Common myeloid progenitor, CD34-positive (primary cell): Measurements from ENCODE around the gene SYNJ2.

ENCODE experiments used
- CTCF ChIA-PET: fragments of 350-600 bp; sonication (Branson Sonifier 250); formaldehyde crosslinking; loops from one replicate; lab custom pipeline; 2021; ENCODE audit warnings: antibody characterized with exemption; lab: Charles Lee
- POLR2A ChIA-PET: fragments of 350-600 bp; sonication (Branson Sonifier 250); formaldehyde crosslinking; loops from one replicate; lab custom pipeline; 2021; ENCODE audit warnings: antibody characterized with exemption; lab: Charles Lee
- DNase-seq, 3 donors: peaks; one replicate each; pipeline versions ENCODE4 v3.0.0 to v3.0.0-alpha.2; 2013
- H3K27ac ChIP-seq, 2 experiments: 1 replicate in 1 of 2; 2 replicates in 1 of 2; pipeline ENCODE4 v1.7.0; 2013; ENCODE audit warnings: inconsistent platforms in 2 of 2, low read length in 2 of 2, mild to moderate bottlenecking in 2 of 2, low read depth in 1 of 2, moderate library complexity in 1 of 2; ENCODE audit not compliant: severe bottlenecking in 2 of 2, insufficient read depth in 1 of 2, poor library complexity in 1 of 2
- H3K27me3 ChIP-seq, 5 experiments: replicated peaks in 2 of 5; 1 replicate in 3 of 5; 2 replicates in 2 of 5; pipeline versions ENCODE4 v1.6.1 to v1.7.0; 2013; ENCODE audit warnings: low read length in 4 of 5, mild to moderate bottlenecking in 2 of 5, moderate library complexity in 2 of 5, inconsistent platforms in 1 of 5; ENCODE audit not compliant: insufficient read depth in 5 of 5, control insufficient read depth in 4 of 5
- H3K36me3 ChIP-seq, 4 experiments: 1 replicate in 2 of 4; 2 replicates in 2 of 4; pipeline versions ENCODE4 v1.6.1 to v1.7.0; 2013; ENCODE audit warnings: low read length in 3 of 4, control low read depth in 1 of 4, mild to moderate bottlenecking in 1 of 4; ENCODE audit not compliant: control insufficient read depth in 4 of 4, insufficient read depth in 4 of 4
- H3K4me1 ChIP-seq, 4 experiments: 1 replicate in 3 of 4; 2 replicates in 1 of 4; pipeline versions ENCODE4 v1.6.1 to v1.7.1; 2013; ENCODE audit warnings: low read length in 3 of 4, mild to moderate bottlenecking in 3 of 4, control low read depth in 1 of 4, inconsistent platforms in 1 of 4, moderate library complexity in 1 of 4; ENCODE audit not compliant: control insufficient read depth in 4 of 4, insufficient read depth in 4 of 4; ENCODE audit errors: control extremely low read depth in 1 of 4
- H3K4me3 ChIP-seq, 7 experiments: 1 replicate in 4 of 7; 2 replicates in 3 of 7; pipeline versions ENCODE4 v1.5.1 to v1.7.0; 2013; ENCODE audit warnings: mild to moderate bottlenecking in 7 of 7, low read length in 6 of 7, moderate library complexity in 6 of 7, inconsistent platforms in 2 of 7, low read depth in 2 of 7, control low read depth in 1 of 7; ENCODE audit not compliant: insufficient read depth in 4 of 7, control insufficient read depth in 1 of 7; ENCODE audit errors: extremely low read depth in 1 of 7
- H3K9me3 ChIP-seq, 5 experiments: 1 replicate in 4 of 5; 2 replicates in 1 of 5; pipeline versions ENCODE4 v1.6.1 to v1.7.1; 2013; ENCODE audit warnings: low read length in 4 of 5, mild to moderate bottlenecking in 2 of 5, inconsistent platforms in 1 of 5, low read depth in 1 of 5, moderate library complexity in 1 of 5; ENCODE audit not compliant: control insufficient read depth in 4 of 5, insufficient read depth in 2 of 5; ENCODE audit errors: control extremely low read depth in 1 of 5
- WGBS: methylation state at CpG from one replicate; pipeline ENCODE4 v1.1.5; 2013; ENCODE audit not compliant: insufficient coverage; 5-methylcytosine and 5-hydroxymethylcytosine counted together

Gene SYNJ2

DNA sequence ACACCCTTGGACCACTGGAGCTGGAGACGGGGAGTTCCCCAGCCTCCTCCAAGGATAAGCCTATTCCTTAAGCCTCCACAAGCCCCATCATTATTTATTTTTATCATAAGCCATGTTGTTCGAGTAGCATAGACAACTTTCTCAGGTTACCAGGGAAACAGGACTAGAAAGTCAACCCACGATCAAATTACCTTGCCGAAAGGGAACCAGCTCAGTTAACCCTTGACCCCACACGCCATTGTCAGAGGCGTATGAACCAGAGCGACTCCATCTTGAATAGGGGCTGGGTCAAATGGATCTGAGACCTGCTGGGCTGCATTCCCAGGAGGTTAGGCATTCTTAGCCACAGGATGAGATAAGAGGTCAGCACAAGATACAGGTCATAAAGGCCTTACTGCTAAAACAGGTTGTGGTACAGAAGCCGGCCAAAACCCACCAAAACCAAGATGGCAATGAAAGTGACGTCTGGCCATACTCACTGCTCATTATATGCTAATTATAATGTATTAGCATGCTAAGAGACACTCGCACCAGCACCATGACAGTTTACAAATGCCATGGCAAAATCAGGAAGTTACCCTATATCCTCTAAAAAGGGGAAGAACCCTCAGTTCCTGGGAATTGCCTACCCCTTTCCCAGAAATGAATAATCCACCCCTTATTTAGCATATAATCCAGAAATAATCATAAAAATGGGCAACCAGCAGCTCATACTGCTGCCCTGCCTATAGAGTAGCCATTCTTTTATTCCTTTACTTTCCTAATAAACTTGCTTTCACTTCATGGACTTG lies 22.4 kb downstream of the SYNJ2 start:
- H3K9me3 ChIP-seq = no peaks in the 10 kb centered on the region
- H3K27ac ChIP-seq = no peak overlapping the region
- no peak overlapping the region for H3K4me3 ChIP-seq
- CTCF ChIA-PET = interaction anchor here (0.5 to 2.3 kb wide), 5 partner anchors 13 to 727 kb away, joined by 3 to 9 read pairs (median 4); no protein-coding TSS in a partner anchor
- H3K27me3 ChIP-seq = no peaks in the 10 kb centered on the region
- peaks cover 0 to 6% (median 0%) of the 10 kb centered on the region in 4 experiments for H3K36me3 ChIP-seq
- POLR2A ChIA-PET = no interaction called here
- peaks cover 0 to 42% (median 32%) of the 10 kb centered on the region in 4 experiments for H3K4me1 ChIP-seq
- WGBS = 100% methylated on average over 7 of the region's 10 CpGs
- no peak for DNase-seq

DNA sequence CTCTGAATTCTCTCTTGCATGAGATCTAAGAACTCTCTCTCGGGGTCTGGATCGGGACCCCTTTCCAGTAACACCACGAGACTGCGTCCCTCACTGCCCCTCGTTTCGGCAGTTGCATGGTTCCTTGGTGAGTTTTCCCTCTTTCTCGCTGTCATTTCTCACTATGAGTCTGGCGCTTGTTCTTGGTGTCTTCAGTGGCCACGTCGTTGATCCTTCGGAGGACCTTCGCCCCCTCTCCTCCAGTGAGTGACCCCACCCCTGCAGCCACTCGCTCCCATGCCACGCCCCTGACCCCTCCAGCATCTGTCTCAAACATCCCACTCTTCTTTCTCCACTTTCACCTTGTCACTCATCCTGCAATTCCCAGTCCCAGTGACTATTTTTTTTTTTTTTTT lies 23.0 kb downstream of the SYNJ2 start:
- DNase-seq = no peak
- ChIA-PET CTCF (no interaction called here), POLR2A (no interaction called here)
- H3K9me3 ChIP-seq = no peaks in the 10 kb centered on the region
- H3K36me3 ChIP-seq = peaks cover 0 to 6% (median 0%) of the 10 kb centered on the region in 4 experiments
- H3K4me1 ChIP-seq = peaks cover 0 to 48% (median 38%) of the 10 kb centered on the region in 4 experiments
- H3K27me3 ChIP-seq = no peaks in the 10 kb centered on the region
- H3K27ac ChIP-seq = no peak overlapping the region
- 97% methylated on average over 13 of the region's 14 CpGs for WGBS
- no peak overlapping the region for H3K4me3 ChIP-seq

DNA sequence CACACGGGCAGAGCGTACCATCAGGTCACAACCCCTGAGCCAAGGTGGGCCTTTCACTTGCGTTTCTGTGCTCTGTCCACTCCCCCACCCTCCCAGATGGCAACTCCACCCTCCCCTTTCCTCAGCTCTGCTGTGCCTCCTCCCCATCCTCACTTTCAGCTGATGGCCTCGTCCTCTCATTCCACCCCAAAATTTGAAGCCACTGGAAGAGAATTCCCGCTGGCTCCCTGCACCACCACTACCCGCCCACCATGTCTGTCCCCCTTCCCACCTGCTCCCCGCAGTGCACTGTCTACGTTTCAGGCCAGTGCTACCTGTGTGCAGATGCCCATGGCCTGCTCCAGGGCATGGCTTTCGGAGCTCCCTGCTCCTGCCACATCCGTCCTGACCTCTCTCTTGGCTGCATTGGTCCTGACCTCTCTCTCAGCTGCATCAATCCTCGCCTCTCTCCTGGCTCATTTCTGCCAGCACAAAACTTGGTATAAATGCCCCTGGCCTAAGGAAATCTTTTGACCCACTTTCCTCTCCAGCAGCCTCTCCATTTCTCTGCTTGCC lies 24.0 kb downstream of the SYNJ2 start:
- ChIA-PET POLR2A (no interaction called here), CTCF (no interaction called here)
- H3K36me3 ChIP-seq = peaks cover 0 to 6% (median 0%) of the 10 kb centered on the region in 4 experiments
- no peak overlapping the region for H3K27ac ChIP-seq
- H3K27me3 ChIP-seq = no peaks in the 10 kb centered on the region
- H3K9me3 ChIP-seq = no peaks in the 10 kb centered on the region
- DNase-seq = no peak
- WGBS = 97% methylated on average over 11 of the region's 11 CpGs
- no peak overlapping the region for H3K4me3 ChIP-seq
- peaks cover 2 to 50% (median 40%) of the 10 kb centered on the region in 4 experiments for H3K4me1 ChIP-seq

GRCh38 chr6:158006331-158006730 lies 24.7 kb downstream of the SYNJ2 start:
- DNase-seq = no peak
- Histone ChIP-seq H3K4me3 (no peak overlapping the region), H3K27me3 (no peaks in the 10 kb centered on the region), H3K9me3 (no peaks in the 10 kb centered on the region), H3K27ac (no peak overlapping the region), H3K4me1 (peaks cover 2 to 47% (median 40%) of the 10 kb centered on the region in 4 experiments), H3K36me3 (peaks cover 0 to 6% (median 0%) of the 10 kb centered on the region in 4 experiments)
- CTCF ChIA-PET = interaction anchor here (0.9 to 1.2 kb wide), 2 partner anchors 10 to 20 kb away, joined by 3 to 4 read pairs; no protein-coding TSS in a partner anchor
- POLR2A ChIA-PET = no interaction called here
- 100% methylated on average over 6 of the region's 7 CpGs for WGBS

GRCh38 chr6:158006821-158007570 lies 25.3 kb downstream of the SYNJ2 start:
- no peaks in the 10 kb centered on the region for H3K9me3 ChIP-seq
- CTCF ChIA-PET = interaction anchor here (0.7 to 1.6 kb wide), 6 partner anchors 11 to 67 kb away, joined by 3 to 4 read pairs (median 3); no protein-coding TSS in a partner anchor
- DNase-seq = no peak
- peaks cover 2 to 47% (median 40%) of the 10 kb centered on the region in 4 experiments for H3K4me1 ChIP-seq
- no peaks in the 10 kb centered on the region for H3K27me3 ChIP-seq
- no peak overlapping the region for H3K27ac ChIP-seq
- H3K36me3 ChIP-seq = peaks cover 0 to 2% (median 0%) of the 10 kb centered on the region in 4 experiments
- 100% methylated on average over 9 of the region's 11 CpGs for WGBS
- POLR2A ChIA-PET = no interaction called here
- no peak overlapping the region for H3K4me3 ChIP-seq

DNA sequence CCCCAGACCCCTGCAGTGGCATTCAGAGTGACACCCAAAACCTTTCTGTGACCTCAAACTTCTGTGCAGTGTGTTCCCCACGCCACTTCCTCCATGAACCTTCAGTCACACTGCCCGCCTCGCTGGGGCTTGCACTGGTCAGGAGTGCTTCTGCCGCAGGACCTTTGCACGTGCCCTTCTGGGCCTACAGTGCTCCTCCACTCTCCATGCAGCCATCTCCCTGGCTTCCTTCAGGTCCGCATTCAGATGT lies 27.1 kb downstream of the SYNJ2 start:
- Histone ChIP-seq H3K9me3 (no peaks in the 10 kb centered on the region), H3K4me1 (peaks cover 2 to 32% (median 25%) of the 10 kb centered on the region in 4 experiments), H3K27me3 (no peaks in the 10 kb centered on the region), H3K36me3 (no peaks in the 10 kb centered on the region), H3K4me3 (no peak overlapping the region), H3K27ac (no peak overlapping the region)
- 69% methylated on average over 6 of the region's 6 CpGs for WGBS
- DNase-seq = no peak
- ChIA-PET CTCF (interaction anchor here (0.9 to 1.6 kb wide), 3 partner anchors 23 to 78 kb away, joined by 3 read pairs; no protein-coding TSS in a partner anchor), POLR2A (no interaction called here)
